BE2C (cell line): ENCODE data around the gene TP73.

Experiments
- DNase-seq: peaks from one replicate; pipeline ENCODE4 v3.0.0-alpha.2; 2020
- H3K27me3 ChIP-seq: fragments of 250-450 bp; sonication (Bioruptor Pico); 2 replicates; pipeline ENCODE4 v1.5.1; 2020; ENCODE audit warnings: mild to moderate bottlenecking
- H3K36me3 ChIP-seq: fragments of 250-450 bp; sonication (Bioruptor Pico); 2 replicates; pipeline ENCODE4 v1.5.1; 2020; ENCODE audit warnings: mild to moderate bottlenecking
- H3K4me1 ChIP-seq: fragments of 250-450 bp; sonication (Bioruptor Pico); 2 replicates; pipeline ENCODE4 v1.5.1; 2020
- H3K4me3 ChIP-seq: 2 replicates; pipeline ENCODE4 v1.5.1; 2011; ENCODE audit warnings: low read depth, low read length
- H3K9me3 ChIP-seq: fragments of 250-450 bp; sonication (Bioruptor Pico); 2 replicates; pipeline ENCODE4 v1.5.1; 2020
- TF ChIP-seq, protein P1 (sequence below): IDR thresholded peaks from 2 replicates; pipeline ENCODE4 v1.5.1; 2012; ENCODE audit warnings: mild to moderate bottlenecking, low read depth, low read length

Gene TP73

DNA sequence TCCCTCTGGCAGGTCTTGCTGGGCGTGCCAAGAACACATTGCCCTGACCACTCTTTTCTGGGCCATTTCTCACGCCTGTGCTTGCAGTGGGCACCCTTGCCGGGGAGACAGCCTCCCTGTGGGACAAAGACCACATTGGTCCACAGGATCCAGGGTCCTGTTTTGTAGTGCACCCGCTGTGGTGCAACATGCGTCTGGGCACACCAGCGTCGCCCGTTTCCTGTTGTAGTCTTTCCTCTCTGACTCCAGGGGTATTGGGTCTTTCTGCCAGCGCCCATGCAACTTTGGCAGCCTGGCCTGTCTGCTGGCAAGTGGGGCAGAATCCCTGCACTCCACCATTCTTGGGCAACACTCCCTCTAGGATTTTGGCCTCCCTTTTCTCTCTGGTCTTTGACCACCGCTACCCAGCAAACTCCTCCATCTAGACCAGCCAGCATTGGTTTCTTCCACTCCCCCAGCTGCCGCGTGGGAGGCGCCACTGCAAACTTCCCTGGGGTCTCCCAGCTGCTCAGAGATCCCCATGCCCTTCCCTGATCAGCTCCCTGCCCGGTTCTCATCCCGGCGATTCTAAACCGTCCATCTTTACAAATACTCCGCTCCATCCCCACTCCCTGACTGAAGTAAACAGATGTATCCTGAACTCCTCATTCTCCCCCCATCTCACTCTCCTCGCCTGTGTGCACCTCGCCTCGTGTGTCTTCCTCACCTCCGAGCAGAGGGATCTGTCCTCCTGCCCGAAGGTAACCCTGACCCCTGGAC is 28.7 kb upstream of the TP73 start:
- no peak for DNase-seq
- TF ChIP-seq, protein P1, sequence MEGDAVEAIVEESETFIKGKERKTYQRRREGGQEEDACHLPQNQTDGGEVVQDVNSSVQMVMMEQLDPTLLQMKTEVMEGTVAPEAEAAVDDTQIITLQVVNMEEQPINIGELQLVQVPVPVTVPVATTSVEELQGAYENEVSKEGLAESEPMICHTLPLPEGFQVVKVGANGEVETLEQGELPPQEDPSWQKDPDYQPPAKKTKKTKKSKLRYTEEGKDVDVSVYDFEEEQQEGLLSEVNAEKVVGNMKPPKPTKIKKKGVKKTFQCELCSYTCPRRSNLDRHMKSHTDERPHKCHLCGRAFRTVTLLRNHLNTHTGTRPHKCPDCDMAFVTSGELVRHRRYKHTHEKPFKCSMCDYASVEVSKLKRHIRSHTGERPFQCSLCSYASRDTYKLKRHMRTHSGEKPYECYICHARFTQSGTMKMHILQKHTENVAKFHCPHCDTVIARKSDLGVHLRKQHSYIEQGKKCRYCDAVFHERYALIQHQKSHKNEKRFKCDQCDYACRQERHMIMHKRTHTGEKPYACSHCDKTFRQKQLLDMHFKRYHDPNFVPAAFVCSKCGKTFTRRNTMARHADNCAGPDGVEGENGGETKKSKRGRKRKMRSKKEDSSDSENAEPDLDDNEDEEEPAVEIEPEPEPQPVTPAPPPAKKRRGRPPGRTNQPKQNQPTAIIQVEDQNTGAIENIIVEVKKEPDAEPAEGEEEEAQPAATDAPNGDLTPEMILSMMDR, result no peak
- no peaks in the 10 kb centered on the region for H3K4me1 ChIP-seq
- no peaks in the 10 kb centered on the region for H3K36me3 ChIP-seq
- peak overlapping the region; percentile 67 for H3K4me3 ChIP-seq
- H3K9me3 ChIP-seq, result no peaks in the 10 kb centered on the region
- H3K27me3 ChIP-seq, result no peaks in the 10 kb centered on the region

DNA sequence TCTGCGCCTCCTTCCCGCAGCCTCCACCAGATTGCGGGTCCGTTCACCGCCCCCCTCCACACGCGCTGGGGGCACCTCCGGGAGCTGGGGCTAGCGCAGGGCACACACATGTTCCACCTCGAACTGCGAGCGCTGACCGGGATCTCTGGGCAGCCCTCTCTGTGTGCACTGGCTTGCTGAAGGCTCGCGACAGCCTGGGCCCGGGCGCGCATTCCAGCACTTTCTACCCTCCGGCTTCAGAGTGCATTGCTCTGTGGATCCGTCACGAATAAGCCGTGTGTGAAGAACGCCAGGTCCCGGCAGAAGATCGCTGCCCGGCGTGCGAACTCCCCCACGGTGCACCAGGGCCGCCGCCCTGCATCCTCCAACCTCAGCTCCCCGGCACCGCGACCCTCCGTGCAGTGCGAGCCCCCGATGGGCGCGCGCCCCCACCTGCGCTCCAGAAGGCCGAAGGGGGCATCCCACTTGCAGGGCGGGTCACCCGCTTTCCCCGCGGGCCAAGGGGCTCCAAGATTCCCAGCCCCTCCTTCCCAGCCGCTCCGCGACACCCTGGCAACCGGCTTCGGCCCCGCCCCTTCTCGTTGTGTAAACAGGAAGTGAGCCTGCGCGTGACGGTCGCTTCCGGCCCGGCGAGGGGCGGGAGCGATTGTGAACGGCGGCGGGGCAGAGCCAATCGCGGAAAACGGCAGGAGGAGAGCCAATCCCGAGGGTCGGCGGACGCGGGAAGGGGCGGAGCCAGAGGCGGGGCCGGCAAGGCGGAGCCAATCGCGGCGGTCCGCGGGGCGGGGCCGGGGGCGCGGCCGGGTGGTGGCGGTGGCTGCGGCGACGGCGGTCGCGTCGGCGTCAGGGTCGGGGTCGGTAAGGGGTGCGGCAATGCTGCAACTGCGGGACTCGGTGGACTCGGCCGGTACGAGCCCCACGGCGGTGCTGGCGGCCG is 27.8 kb upstream of the TP73 start, which contains the start of gene TPRG1L:
Gene TPRG1L, plus strand, starts transcription at position 816 of the 937 bp plus-strand sequence. Its CDS starts 58 bp downstream, at position 874.
- no peaks in the 10 kb centered on the region for H3K36me3 ChIP-seq
- TF ChIP-seq, protein P1, result no peak
- DNase-seq, result peak; percentile 94
- H3K27me3 ChIP-seq, result no peaks in the 10 kb centered on the region
- H3K4me1 ChIP-seq, result no peaks in the 10 kb centered on the region
- H3K9me3 ChIP-seq, result no peaks in the 10 kb centered on the region
- H3K4me3 ChIP-seq, result peak within 1 kb of the TSS; percentile 67

DNA sequence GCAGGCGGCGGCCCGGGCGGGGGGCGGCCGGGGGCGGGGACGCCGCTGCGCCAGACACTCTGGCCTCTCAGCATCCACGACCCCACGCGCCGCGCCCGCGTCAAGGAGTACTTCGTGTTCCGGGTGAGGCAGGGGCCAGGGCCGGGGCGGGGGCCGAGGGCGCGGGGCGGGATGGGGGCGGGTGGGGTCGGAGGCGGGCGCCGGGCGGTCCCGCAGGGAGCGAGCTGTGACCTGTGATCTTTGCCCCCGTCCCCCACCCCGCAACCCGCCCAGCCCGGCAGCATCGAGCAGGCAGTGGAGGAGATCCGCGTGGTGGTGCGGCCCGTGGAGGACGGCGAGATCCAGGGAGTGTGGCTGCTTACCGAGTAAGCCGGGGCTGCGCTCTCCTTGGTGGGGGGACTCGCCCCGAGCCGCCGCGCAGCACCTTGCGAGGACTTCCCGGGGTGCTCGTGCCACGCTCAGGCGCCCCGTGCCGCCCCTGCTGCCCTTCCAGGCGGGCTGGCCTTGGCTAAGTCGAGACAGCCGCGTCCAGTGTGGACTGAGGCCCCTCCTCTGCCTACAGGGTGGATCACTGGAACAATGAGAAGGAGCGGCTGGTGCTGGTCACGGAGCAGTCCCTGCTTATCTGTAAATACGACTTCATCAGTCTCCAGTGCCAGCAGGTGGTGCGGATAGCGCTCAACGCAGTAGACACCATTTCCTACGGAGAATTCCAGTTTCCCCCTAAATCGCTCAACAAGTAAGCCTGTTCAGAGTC is 27.0 kb upstream of the TP73 start:
- H3K9me3 ChIP-seq, result no peaks in the 10 kb centered on the region
- peak; percentile 37 for DNase-seq
- TF ChIP-seq, protein P1, result 0 out of 2 replicates have a peak, but pooled peaks have one; percentile 8
- no peaks in the 10 kb centered on the region for H3K4me1 ChIP-seq
- H3K27me3 ChIP-seq, result no peaks in the 10 kb centered on the region
- H3K4me3 ChIP-seq, result peak overlapping the region; percentile 51
- no peaks in the 10 kb centered on the region for H3K36me3 ChIP-seq

DNA sequence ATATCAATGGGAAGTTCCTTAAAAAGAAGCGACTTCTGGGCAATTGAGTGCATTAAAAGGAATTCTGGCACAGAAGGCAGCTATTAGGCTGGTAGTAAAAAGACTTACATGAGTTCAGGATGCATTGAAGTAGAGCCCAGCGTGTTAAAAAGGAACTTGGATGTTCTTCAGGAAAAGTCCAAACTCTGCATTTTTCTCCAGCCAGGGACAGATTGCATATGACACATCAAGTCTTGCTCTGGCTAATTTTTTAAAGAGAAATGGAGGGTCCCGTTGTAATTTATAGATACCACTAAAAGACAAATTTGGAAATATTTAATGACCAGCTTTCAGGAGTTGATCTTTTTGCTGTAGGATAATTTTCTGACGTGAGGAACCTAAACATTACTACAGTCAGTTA is 26.3 kb upstream of the TP73 start:
- peak overlapping the region; percentile 51; the same call in 1 of the 2 replicates for H3K4me3 ChIP-seq
- H3K36me3 ChIP-seq, result no peaks in the 10 kb centered on the region
- TF ChIP-seq, protein P1, result no peak

DNA sequence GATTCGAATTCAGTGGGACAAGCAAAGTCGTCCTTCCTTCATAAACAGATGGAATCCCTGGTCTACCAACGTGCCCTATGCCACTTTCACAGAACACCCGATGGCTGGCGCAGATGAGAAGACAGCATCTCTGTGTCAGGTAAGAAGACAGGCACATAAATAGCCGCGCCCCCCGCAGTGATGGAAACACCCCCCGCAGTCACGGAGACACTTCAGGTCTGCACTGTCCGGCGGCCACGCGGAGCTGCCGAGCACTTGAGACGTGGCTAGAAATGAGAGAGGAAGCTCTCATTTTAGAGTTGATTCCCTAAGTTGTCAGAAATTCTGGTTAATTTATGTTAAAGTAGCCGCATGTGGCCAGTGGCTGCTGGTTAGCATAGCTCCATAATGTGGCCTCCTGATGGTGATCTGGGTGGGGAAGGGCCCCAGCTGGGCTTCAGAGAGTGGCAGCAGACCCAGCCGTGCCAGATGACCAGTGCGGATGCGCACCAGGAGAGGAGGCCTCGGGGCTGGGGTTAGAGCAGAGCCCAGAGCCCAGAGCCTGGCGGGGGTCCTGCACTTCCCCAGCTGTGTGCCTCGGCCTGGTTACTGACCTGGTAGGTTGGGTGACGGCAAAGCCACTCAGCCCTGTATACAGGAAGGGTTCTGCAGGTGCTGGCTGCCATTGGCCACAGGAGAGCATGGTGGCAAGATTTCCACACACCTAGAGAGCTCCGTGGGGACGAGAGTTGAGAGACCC is 24.6 kb upstream of the TP73 start:
- no peak overlapping the region for H3K4me3 ChIP-seq
- TF ChIP-seq, protein P1, result no peak
- no peak for DNase-seq
- H3K4me1 ChIP-seq, result no peaks in the 10 kb centered on the region
- no peaks in the 10 kb centered on the region for H3K36me3 ChIP-seq
- no peaks in the 10 kb centered on the region for H3K27me3 ChIP-seq
- H3K9me3 ChIP-seq, result no peaks in the 10 kb centered on the region

More for the DNA sequence above, 26.3 kb upstream of the TP73 start:
- Histone ChIP-seq H3K9me3 (no peaks in the 10 kb centered on the region), H3K4me1 (no peaks in the 10 kb centered on the region), H3K27me3 (no peaks in the 10 kb centered on the region)
- no peak for DNase-seq
